Measurements from ENCODE around the gene FGF18.
A peak's percentile ranks its signal among the peaks of the same experiment; 100 is the strongest.

Gene FGF18

DNA sequence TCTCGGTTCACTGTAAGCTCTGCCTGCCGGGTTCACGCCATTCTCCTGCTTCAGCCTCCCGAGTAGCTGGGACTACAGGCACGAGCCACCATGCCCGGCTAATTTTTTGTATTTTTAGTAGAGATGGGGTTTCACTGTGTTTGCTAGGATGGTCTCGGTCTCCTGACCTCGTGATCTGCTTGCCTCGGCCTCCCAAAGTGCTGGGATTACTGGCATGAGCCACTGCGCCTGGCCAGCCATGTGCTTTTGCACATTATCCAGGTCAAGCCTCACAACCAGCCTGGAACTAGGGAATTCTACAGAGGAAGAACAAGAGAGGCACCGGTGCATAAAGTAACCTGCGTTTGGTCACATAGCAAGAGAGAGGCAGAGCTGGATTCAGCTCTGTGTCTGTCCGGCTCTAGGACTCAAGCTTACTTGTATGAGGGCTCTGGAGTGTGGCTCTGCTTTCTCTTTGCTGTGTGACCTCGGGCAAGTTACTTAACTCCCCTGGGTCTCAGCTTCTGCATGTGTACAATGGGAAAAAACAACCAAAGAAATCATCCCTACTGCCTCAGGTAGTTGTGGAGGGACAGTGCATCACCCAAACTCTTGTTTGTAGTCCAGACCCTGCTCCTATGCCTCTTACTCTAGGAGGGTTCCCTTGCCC lies 6.3 kb downstream of the FGF18 start:
- DNase-seq, result no peak

GRCh38 chr5:171426266-171426665 lies 6.8 kb downstream of the FGF18 start:
- DNase-seq, result no peak

- no peak for DNase-seq
Observed at GRCh38 chr5:171426680-171427079, 7.2 kb downstream of the FGF18 start.

GRCh38 chr5:171427318-171428167 lies 8.1 kb downstream of the FGF18 start:
- DNase-seq, result no peak

GRCh38 chr5:171428168-171428696 lies 8.8 kb downstream of the FGF18 start:
- no peak for DNase-seq

DNA sequence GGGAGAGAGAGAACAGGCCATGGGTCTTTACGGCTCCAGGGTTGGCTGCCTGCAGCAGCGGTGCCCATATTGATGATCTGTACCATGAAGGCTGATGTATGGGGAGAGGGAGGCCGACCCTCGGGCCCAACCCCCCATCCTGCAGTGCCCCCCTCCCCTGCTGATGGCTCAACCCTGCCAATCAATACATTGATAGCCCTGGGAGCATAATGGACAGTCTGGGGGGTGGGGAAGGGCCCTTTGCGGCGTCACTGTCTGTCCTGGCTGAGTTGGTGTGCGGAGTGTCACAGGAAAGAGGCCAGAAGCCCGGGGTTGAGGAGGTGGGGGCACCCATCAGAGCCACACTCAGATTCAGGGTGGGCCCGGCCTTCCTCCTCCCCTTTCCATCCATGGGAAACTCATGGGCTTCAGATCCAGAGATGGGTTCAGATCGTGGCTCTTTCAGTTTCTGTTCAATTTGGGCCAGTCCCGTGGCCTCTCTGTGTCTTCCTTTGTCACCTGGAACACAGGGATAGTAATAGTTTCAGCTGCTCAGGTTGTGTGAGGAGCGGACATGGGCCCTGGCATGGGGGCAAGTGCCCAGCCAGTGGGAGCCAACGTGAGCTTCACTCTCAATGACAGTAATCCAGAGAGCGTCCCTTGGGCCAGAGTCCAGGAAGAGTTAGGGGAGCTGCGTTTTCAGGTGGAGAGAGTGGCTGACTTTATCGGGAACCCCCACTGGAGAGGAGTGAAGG lies 9.5 kb downstream of the FGF18 start:
- no peak for DNase-seq

DNA sequence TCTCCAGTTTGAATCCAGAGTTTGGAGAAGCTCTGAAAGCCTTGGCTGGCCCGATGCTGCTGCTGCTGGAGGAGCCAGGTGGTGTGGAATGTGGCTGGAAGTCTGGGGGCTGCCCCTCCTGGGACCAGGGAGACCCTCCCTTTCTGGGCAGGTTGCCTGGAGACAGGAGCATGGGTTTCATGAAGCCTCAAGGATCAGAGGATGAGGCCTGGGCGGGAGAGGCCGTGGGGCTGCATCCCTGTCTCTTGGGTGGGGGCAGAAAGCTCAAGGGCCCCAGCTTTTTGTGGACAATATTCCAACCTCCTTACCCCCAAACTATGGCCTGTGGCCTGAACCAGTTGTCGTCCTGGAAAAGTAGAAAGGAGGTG lies 10.1 kb downstream of the FGF18 start:
- DNase-seq, result no peak

GRCh38 chr5:171431251-171431777 lies 11.9 kb downstream of the FGF18 start:
- no peak for DNase-seq

DNA sequence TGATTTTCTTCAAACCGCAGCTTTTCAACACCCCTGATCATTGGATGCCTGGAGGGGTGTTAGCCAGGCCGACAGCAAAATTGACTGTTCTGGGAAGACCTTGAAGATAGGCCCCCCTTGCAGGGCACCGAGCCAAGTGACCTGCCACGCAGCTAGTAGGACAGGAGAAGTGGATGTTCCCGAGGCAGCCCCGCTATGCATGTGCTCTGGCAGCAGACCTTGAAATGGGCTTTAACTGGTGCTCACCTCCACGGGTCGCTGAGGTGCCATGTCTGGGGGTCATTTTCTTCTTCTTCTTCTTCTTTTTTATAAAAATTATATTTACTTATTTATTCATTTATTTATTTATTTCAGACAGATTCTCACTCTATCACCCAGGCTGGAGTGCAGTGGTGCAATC lies 12.6 kb downstream of the FGF18 start:
- no peak for DNase-seq

DNA sequence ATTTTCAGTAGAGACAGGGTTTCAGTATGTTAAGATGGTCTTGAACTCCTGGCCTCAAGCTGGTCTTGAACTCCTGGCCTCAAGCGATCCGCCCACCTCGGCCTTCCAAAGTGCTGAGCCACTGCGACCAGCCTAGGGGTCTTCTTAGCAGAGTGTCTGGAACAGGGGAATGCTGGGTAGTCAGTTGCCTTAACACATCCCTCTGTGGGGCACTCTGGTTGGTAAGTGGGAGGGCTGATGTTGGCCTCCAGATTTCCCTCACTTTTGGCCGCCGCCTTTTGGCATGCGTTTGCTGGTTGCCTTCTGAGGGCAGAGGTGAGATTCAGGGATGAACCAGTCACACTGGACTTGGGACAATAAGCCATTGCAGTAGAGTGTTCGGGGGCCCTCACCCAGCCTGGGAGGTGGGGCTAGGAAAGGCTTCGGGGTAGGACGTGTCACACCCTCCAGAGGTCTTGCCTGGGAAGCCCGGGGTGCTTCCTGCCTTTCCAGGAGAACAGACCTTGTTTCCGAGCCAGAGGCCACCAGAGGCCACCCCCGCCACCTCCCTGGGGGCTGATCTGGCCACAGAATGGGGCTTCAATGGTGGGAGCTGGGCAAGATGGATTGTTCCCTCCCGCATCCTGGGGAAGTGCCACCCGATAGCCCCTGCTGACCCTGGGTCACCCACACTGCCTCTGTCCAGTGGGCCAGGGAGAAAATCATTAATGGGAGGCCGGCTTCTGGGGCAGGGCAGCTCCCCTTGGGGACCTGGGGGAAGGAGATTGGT lies 13.3 kb downstream of the FGF18 start:
- no peak for DNase-seq

DNA sequence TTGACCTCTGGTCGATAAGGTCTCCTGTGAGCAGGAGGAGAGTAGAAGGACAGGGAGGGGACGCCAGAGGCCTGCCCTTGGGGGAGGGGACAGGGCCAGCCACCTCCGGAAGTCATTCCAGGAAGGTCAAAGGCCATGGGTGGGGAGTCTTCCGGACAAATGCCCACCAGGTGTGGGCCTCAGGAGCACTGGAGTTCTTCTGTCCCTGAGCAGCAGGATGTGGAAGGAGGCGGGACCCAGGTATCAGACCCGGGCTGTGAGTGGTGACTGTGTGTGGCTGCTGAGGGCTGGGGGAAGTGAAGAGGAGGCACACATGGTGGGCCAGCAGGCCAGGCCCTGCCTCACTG lies 13.9 kb downstream of the FGF18 start:
- DNase-seq, result no peak

- peak; percentile 16 for DNase-seq
Observed at GRCh38 chr5:171433982-171434676, 14.7 kb downstream of the FGF18 start.

- no peak for DNase-seq
Observed at GRCh38 chr5:171434874-171435273, 15.4 kb downstream of the FGF18 start.

GRCh38 chr5:171435908-171436307 lies 16.5 kb downstream of the FGF18 start:
- no peak for DNase-seq

DNA sequence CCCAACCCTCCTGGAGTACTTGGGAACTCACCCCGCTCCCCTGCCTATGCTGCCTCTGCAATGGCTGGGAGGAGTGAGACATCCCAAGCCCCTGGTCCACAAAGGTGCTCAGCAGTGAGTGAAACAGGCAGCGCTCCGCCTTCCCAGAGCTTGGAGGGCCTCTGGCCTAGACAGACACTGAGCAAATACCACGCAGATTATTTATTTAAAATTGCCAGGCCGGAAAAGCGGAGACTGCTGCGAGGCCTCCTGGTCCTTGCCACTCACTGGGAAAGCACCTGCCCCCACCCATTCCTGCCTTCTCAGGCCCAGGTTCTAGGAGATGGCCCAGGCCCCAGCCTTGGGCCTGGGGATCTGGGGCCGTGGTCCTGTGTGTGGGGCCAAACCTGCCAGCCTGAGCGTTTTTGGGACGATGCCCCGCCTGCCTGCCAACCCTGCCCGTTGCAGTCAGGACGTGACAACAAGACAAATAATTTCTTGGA lies 17.4 kb downstream of the FGF18 start:
- DNase-seq, result peak; percentile 88

GRCh38 chr5:171437286-171437821 lies 17.9 kb downstream of the FGF18 start:
- peak; percentile 76 for DNase-seq

GRCh38 chr5:171438738-171439137 lies 19.3 kb downstream of the FGF18 start:
- DNase-seq, result no peak

GRCh38 chr5:171441246-171441791 lies 21.9 kb downstream of the FGF18 start:
- no peak for DNase-seq

DNA sequence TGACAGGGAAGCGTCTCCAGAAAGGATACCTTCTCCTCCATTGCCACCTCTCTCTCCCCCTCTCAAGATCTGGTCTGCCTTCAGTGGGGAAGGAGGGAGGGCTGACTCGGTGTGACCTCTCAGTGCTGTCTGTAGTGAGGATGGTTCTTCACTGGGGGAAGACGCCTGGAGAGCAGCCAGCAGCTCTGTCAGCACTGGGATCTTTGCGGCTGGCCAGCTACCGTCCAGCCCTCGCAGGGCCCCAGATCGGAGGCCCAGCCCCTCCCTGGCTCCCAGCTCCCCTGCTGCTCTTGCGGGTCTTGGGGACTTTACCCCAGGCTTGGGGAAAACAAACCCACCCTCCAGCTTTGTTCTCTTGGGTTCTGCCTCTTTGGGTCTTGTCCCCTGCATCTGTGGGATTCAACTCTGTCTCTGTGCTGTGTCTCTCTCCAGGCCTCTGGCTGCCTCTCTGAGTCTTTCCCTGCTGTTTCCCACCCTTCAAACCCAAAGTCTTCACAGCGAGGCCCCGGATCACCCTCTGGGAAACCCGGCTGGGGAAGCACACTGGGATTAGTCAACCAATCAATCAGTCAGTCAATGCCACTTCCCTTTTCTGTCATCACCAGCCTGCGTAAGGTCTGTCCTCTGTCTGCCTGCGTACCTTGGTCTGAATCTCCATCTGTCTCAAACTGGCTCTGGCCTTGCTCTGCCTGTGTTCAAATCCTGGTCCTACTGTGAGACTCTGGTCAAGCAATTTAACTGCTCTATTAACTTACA lies 23.0 kb downstream of the FGF18 start:
- no peak for DNase-seq

GRCh38 chr5:171444582-171444981 lies 25.1 kb downstream of the FGF18 start:
- no peak for DNase-seq
